B cell (primary cell): ENCODE results near the gene CUL3. TPM values are rescaled to one million over a fixed set of nuclear protein-coding genes. Genes with fewer than 3 reads are reported as not detected.

Source experiments
- ATAC-seq: fragments of 200-7000 bp; cut with Tn5 transposase; one replicate; pipeline ENCODE4 v1.10.0; 2021; ENCODE audit warnings: low read depth, mild to moderate bottlenecking, moderate number of reproducible peaks, moderate library complexity
- CTCF ChIA-PET: fragments of 350-600 bp; sonication (Branson Sonifier 250); formaldehyde crosslinking; loops from one replicate; lab custom pipeline; 2021; ENCODE audit warnings: antibody characterized with exemption, inconsistent platforms; lab: Charles Lee
- POLR2A ChIA-PET: fragments of 350-600 bp; sonication (Branson Sonifier 250); formaldehyde crosslinking; loops from one replicate; lab custom pipeline; 2021; ENCODE audit warnings: antibody characterized with exemption; lab: Charles Lee
- DNase-seq: peaks from one replicate; pipeline ENCODE4 v3.0.0; 2013
- H2AFZ ChIP-seq: 2 replicates; pipeline ENCODE4 v1.6.1; 2012; ENCODE audit warnings: mild to moderate bottlenecking, low read depth, low read length; ENCODE audit not compliant: insufficient read depth, poor library complexity, severe bottlenecking
- H3K27ac ChIP-seq, 2 donors: 1 replicate in 1 of 2; 2 replicates in 1 of 2; pipeline ENCODE4 v1.5.1; 2012 to 2013; ENCODE audit warnings: low read length in 2 of 2, mild to moderate bottlenecking in 2 of 2, moderate library complexity in 1 of 2
- H3K27me3 ChIP-seq, 4 experiments: fragments of 200-600 bp in 1 of 4; sonication (generic) in 1 of 4; replicated peaks in 1 of 4; 1 replicate in 2 of 4; 2 replicates in 2 of 4; pipeline versions ENCODE4 v1.6.1 to v1.7.0; 2013 to 2016; ENCODE audit warnings: low read length in 3 of 4, mild to moderate bottlenecking in 2 of 4, mixed read lengths in 1 of 4, moderate library complexity in 1 of 4; ENCODE audit not compliant: insufficient read depth in 4 of 4, control insufficient read depth in 3 of 4; ENCODE audit errors: control extremely low read depth in 1 of 4
- H3K36me3 ChIP-seq, 2 experiments: replicated peaks in 1 of 2; 1 replicate in 1 of 2; 2 replicates in 1 of 2; pipeline versions ENCODE4 v1.6.1 to v1.7.1; 2013; ENCODE audit warnings: low read length in 1 of 2; ENCODE audit not compliant: insufficient read depth in 2 of 2, control insufficient read depth in 1 of 2; ENCODE audit errors: control extremely low read depth in 1 of 2, extremely low read depth in 1 of 2
- H3K4me1 ChIP-seq, 2 donors: fragments of 200-600 bp in 1 of 2; sonication (generic) in 1 of 2; 1 replicate in 1 of 2; 2 replicates in 1 of 2; pipeline versions ENCODE4 v1.5.1 to v1.6.1; 2013 to 2017; ENCODE audit warnings: low read length in 2 of 2; ENCODE audit not compliant: control insufficient read depth in 2 of 2, insufficient read depth in 2 of 2
- H3K4me2 ChIP-seq: replicated peaks from 2 replicates; pipeline ENCODE3; 2012; ENCODE audit warnings: mild to moderate bottlenecking, low read depth, low read length; ENCODE audit not compliant: poor library complexity, severe bottlenecking
- H3K4me3 ChIP-seq, 5 experiments: fragments of 200-600 bp in 1 of 5; sonication (generic) in 1 of 5; 1 replicate in 3 of 5; 2 replicates in 2 of 5; pipeline versions ENCODE4 v1.5.1 to v1.7.0; 2011 to 2016; ENCODE audit warnings: low read length in 4 of 5, mild to moderate bottlenecking in 4 of 5, low read depth in 2 of 5, control low read depth in 1 of 5, moderate library complexity in 1 of 5; ENCODE audit not compliant: insufficient read depth in 1 of 5; ENCODE audit errors: control extremely low read depth in 1 of 5, extremely low read depth in 1 of 5
- H3K79me2 ChIP-seq: fragments of 200-600 bp; sonication (generic); one replicate; pipeline ENCODE4 v1.6.0; 2016; ENCODE audit warnings: low read length; ENCODE audit not compliant: control insufficient read depth, insufficient read depth
- H3K9ac ChIP-seq: fragments of 200-600 bp; sonication (generic); 2 replicates; pipeline ENCODE4 v1.6.1; 2017; ENCODE audit warnings: mild to moderate bottlenecking, low read length, moderate library complexity
- H3K9me3 ChIP-seq, 3 donors: one replicate each; pipeline versions ENCODE4 v1.6.1 to v1.7.1; 2013; ENCODE audit warnings: low read length in 2 of 3; ENCODE audit not compliant: control insufficient read depth in 2 of 3, insufficient read depth in 1 of 3; ENCODE audit errors: control extremely low read depth in 1 of 3
- H4K20me1 ChIP-seq: 2 replicates; pipeline ENCODE4 v1.6.0; 2012; ENCODE audit warnings: mild to moderate bottlenecking, low read length; ENCODE audit not compliant: insufficient read depth, control insufficient read depth, poor library complexity, severe bottlenecking
- H3K27ac Mint-ChIP-seq: one replicate; pipeline ENCODE4 v1.8.0; 2021; ENCODE audit warnings: mixed read lengths
- H3K27me3 Mint-ChIP-seq: one replicate; pipeline ENCODE4 v1.8.0; 2021; ENCODE audit warnings: mixed read lengths
- H3K4me1 Mint-ChIP-seq: one replicate; pipeline ENCODE4 v1.8.0; 2021; ENCODE audit warnings: mixed read lengths
- H3K4me3 Mint-ChIP-seq: one replicate; pipeline ENCODE4 v1.8.0; 2021; ENCODE audit warnings: mixed read lengths
- H3K9me3 Mint-ChIP-seq: one replicate; pipeline ENCODE4 v1.8.0; 2022; ENCODE audit warnings: mixed read lengths; ENCODE audit not compliant: insufficient read depth
- EZH2 ChIP-seq: IDR thresholded peaks from 2 replicates; pipeline ENCODE4 v1.6.1; 2012; ENCODE audit warnings: borderline replicate concordance, low read depth, mild to moderate bottlenecking, moderate library complexity, low read length; ENCODE audit not compliant: insufficient read depth, poor library complexity, severe bottlenecking
- WGBS: methylation state at CpG from one replicate; pipeline ENCODE4 v1.1.5; 2013; ENCODE audit warnings: missing lambda C conversion rate; ENCODE audit not compliant: insufficient coverage; 5-methylcytosine and 5-hydroxymethylcytosine counted together
- intact Hi-C: fragments of 100-400 bp; cut with micrococcal nuclease; formaldehyde crosslinking; loops from one replicate; pipeline ENCODE4 v1.10.0; 2022
- polyA plus RNA-seq: library from polyadenylated mRNA; depleted of rRNA; stranded (reverse); fragments of >200 nt; gene quantifications from 2 replicates; pipeline ENCODE4 v1.2.3, GENCODE V29; 2012
- total RNA-seq, 2 donors: library from RNA; stranded (reverse); fragments of 120-200 nt in 1 of 2; gene quantifications; 1 replicate in 1 of 2; 2 replicates in 1 of 2; pipeline versions ENCODE4 v1.2.3 to v1.2.4, GENCODE V29; 2013 to 2022
- TF ChIP-seq, protein P1 (sequence below): fragments of 200-600 bp; IDR thresholded peaks from one replicate; pipeline ENCODE4 v1.8.0; 2022; ENCODE audit warnings: antibody characterized with exemption, mild to moderate bottlenecking

The CUL3 gene
- total and polyA plus RNA-seq, 2 donors (not counting 1 experiment from before 2014, with no cell fraction given) = 31.1 to 138 TPM

DNA sequence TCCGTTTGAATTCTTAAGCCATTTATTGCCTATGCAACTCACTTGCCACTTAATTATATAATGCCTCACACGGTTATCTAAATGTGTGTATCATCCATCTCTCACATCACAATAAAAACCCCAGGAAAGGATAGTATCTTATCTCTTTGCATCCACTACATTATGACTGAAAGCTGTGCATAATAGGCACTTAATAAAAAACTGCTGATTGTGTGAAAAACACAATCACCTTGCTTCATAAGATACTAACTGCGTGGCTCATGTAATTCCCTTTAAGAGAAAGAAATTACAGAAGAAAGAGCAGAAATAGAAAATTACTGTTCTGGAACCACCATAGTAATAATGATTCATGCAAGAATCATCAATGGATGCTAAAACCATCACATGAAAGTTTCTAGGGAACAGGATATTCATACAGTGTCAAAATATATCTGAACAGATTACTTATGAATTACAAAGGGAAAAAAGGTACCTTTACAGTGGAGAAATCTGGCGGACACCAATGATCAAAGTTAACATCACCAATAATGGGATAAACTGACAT, 29.3 kb downstream of the CUL3 start:
- peak overlapping the region in 1 of 2 donors; percentile 5 for H3K27ac ChIP-seq
- H2AFZ ChIP-seq = no peak overlapping the region
- Mint-ChIP-seq H3K27me3 (no peaks in the 10 kb centered on the region), H3K4me3 (no peak overlapping the region), H3K4me1 (peaks cover 39% of the 10 kb centered on the region), H3K9me3 (no peaks in the 10 kb centered on the region), H3K27ac (no peak overlapping the region)
- no peak overlapping the region for H3K4me2 ChIP-seq
- H3K27me3 ChIP-seq = no peaks in the 10 kb centered on the region
- H3K79me2 ChIP-seq = peaks cover 95% of the 10 kb centered on the region
- H3K9me3 ChIP-seq = no peaks in the 10 kb centered on the region
- no peak for ATAC-seq
- H3K36me3 ChIP-seq = peaks cover 10 to 19% of the 10 kb centered on the region in 2 experiments
- ChIA-PET CTCF (no interaction called here), POLR2A (no interaction called here)
- intact Hi-C loops = no loop called here
- no peak for TF ChIP-seq EZH2
- TF ChIP-seq, protein P1, sequence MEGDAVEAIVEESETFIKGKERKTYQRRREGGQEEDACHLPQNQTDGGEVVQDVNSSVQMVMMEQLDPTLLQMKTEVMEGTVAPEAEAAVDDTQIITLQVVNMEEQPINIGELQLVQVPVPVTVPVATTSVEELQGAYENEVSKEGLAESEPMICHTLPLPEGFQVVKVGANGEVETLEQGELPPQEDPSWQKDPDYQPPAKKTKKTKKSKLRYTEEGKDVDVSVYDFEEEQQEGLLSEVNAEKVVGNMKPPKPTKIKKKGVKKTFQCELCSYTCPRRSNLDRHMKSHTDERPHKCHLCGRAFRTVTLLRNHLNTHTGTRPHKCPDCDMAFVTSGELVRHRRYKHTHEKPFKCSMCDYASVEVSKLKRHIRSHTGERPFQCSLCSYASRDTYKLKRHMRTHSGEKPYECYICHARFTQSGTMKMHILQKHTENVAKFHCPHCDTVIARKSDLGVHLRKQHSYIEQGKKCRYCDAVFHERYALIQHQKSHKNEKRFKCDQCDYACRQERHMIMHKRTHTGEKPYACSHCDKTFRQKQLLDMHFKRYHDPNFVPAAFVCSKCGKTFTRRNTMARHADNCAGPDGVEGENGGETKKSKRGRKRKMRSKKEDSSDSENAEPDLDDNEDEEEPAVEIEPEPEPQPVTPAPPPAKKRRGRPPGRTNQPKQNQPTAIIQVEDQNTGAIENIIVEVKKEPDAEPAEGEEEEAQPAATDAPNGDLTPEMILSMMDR = no peak
- no peak for DNase-seq
- no peak overlapping the region for H3K9ac ChIP-seq
- peaks cover 2 to 8% of the 10 kb centered on the region in 2 donors for H3K4me1 ChIP-seq
- peaks cover 74% of the 10 kb centered on the region for H4K20me1 ChIP-seq
- no peak overlapping the region for H3K4me3 ChIP-seq
- 95% methylated on average over 2 of the region's 4 CpGs for WGBS

DNA sequence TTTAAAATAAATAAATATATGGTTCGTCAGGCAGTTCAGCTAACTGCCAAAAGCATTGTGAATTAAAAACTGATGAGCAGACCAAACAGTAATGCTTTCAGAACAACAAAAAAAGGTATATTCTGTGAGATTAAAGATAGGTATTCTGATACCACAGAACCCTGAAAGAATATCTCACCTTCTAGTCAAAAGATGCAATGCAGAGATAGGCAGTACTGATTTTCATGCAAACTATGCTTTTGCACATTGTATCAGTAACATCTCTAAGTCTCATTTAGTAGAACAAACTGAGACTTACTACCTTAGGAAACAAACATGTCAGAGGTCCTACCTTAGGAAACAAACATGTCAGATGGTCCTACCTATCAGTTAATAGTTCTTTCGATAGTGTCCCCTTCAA, 32.4 kb downstream of the CUL3 start:
- intact Hi-C loops = no loop called here
- Histone ChIP-seq H3K36me3 (peaks cover 10 to 17% of the 10 kb centered on the region in 2 experiments), H3K79me2 (peaks cover 94% of the 10 kb centered on the region), H3K4me1 (no peaks in the 10 kb centered on the region), H3K9me3 (peaks cover 0 to 3% (median 0%) of the 10 kb centered on the region in 3 donors), H3K4me2 (no peak overlapping the region), H4K20me1 (peaks cover 48% of the 10 kb centered on the region), H3K27ac (no peak overlapping the region), H3K27me3 (no peaks in the 10 kb centered on the region), H3K9ac (no peak overlapping the region), H2AFZ (no peak overlapping the region), H3K4me3 (no peak overlapping the region)
- POLR2A ChIA-PET = interaction anchor here (0.6 kb wide), 1 partner anchor 10 kb away, joined by 3 read pairs; no protein-coding TSS in a partner anchor
- no peaks in the 10 kb centered on the region for H3K9me3 Mint-ChIP-seq
- H3K27me3 Mint-ChIP-seq = no peaks in the 10 kb centered on the region
- H3K4me1 Mint-ChIP-seq = peaks cover 45% of the 10 kb centered on the region
- TF ChIP-seq, protein P1 = no peak
- no peak for TF ChIP-seq EZH2
- no peak overlapping the region for H3K27ac Mint-ChIP-seq
- no CpG with 5 or more reads among the region's 2 CpGs for WGBS
- no peak for ATAC-seq
- no peak for DNase-seq
- CTCF ChIA-PET = no interaction called here
- H3K4me3 Mint-ChIP-seq = no peak overlapping the region
